ENCODE measurements around the gene ROS1.

ROS1 gene

GRCh38 chr6:117465691-117466090 is 39.9 kb upstream of the ROS1 start:
- in situ Hi-C loops (cut with MboI; ENCODE audit: low pct_unique_long_range_greater_than_20kb, low sequenced_read_pairs, unreplicated experiment): no loop called here
- DNase-seq (ENCODE audit: low spot score): no peak
- TF ChIP-seq CTCF (IDR thresholded peaks at IDR 0.05; ENCODE audit: extremely low read depth, insufficient read depth, missing control alignments): no peak

DNA sequence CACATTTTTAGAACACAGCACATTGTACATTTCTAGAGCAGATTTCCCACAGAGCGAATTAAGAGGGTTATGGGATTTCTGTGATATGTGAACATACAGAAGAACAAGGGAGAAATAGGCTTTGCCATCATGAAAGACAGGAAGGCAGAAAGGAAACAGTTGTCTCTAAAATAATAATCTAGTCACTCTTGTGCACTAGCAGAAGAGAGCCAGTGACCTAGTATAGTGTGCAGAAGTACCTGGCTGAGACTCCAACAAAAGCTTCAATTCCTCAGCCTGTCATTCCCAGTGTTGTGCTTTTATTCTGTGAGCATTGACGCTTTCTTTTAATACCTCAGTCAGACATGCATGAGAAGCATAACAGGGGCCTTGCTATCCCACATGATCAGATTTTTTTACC is 39.0 kb upstream of the ROS1 start:
- no peak for DNase-seq (ENCODE audit: low spot score)
- TF ChIP-seq CTCF (IDR thresholded peaks at IDR 0.05; ENCODE audit: extremely low read depth, insufficient read depth, missing control alignments): no peak
- in situ Hi-C loops (cut with MboI; ENCODE audit: low pct_unique_long_range_greater_than_20kb, low sequenced_read_pairs, unreplicated experiment): no loop called here

DNA sequence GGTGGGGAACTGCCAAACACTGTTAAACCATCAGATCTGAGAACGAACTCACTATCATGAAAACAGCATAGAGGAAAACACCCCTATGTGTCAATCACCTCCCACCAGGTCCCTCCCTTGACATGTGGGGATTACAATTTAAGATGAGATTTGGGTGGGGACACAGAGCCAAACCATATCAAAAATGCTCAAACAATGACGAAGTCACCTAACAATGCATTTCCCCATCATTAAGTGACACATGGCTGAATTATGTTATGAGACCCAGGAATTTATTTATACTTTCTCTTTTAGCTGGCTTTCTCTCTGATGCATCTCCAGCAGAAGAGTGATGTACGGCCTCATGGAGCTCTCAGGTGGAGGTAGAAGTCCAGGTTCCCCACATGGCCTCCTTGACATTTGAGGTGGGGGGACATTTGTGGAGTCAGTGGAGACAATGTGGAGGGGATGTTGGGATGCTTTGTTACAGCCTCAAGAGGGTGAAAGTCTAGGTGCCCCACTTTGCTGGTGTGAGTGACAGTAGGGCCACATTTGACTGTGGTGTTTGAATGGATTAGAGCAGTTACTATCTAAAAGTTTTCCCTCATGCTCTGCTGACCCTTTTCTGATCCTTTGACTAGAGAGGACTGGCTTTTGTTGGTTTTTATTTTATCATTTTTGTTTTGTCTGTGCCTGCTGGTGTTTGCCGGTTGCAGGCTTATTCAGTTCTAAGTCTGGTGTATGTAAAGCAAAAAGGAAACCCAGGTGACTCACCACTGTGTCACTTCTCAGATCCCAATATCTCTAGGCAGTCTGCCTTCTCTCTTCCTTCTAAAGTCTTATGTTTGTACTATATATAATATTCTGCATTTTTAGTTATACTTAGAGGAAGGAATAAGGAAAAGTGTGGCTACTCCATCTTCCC is 38.3 kb upstream of the ROS1 start:
- in situ Hi-C loops (cut with MboI; ENCODE audit: low pct_unique_long_range_greater_than_20kb, low sequenced_read_pairs, unreplicated experiment): no loop called here
- TF ChIP-seq CTCF (IDR thresholded peaks at IDR 0.05; ENCODE audit: extremely low read depth, insufficient read depth, missing control alignments): no peak
- no peak for DNase-seq (ENCODE audit: low spot score)

- no peak for DNase-seq (ENCODE audit: low spot score)
- in situ Hi-C loops (cut with MboI; ENCODE audit: low pct_unique_long_range_greater_than_20kb, low sequenced_read_pairs, unreplicated experiment): no loop called here
- TF ChIP-seq CTCF (IDR thresholded peaks at IDR 0.05; ENCODE audit: extremely low read depth, insufficient read depth, missing control alignments): no peak
Measured at GRCh38 chr6:117459204-117459944, 33.6 kb upstream of the ROS1 start.

DNA sequence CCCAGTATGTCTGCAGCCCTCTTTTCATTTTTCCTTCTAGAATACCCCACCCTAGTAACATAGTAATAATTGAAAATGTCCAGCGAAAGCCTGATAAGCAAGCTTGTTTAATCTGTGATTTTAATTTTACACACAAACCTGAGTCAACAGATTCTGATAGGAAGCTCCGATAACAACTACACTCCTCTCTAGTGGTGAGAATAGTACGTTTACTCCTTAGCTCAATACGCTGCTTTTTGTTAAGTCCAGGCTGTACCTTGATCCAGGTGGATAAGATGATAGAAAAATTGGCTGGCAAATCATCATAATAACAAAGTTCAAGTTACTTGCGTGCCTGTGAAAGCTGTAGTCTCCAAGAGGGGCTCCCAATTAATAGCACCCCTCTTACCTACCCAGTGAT is 31.3 kb upstream of the ROS1 start:
- in situ Hi-C loops (cut with MboI; ENCODE audit: low pct_unique_long_range_greater_than_20kb, low sequenced_read_pairs, unreplicated experiment): no loop called here

GRCh38 chr6:117456250-117456649 is 30.5 kb upstream of the ROS1 start:
- DNase-seq (ENCODE audit: low spot score): no peak
- in situ Hi-C loops (cut with MboI; ENCODE audit: low pct_unique_long_range_greater_than_20kb, low sequenced_read_pairs, unreplicated experiment): no loop called here
- TF ChIP-seq CTCF (IDR thresholded peaks at IDR 0.05; ENCODE audit: extremely low read depth, insufficient read depth, missing control alignments): no peak

More for the DNA sequence above, 31.3 kb upstream of the ROS1 start:
- TF ChIP-seq CTCF (IDR thresholded peaks at IDR 0.05; ENCODE audit: extremely low read depth, insufficient read depth, missing control alignments): no peak
- no peak for DNase-seq (ENCODE audit: low spot score)
